Activated CD8-positive, alpha-beta T cell treated with anti-CD3 and anti-CD28 coated beads for 36 hours (primary cell): ENCODE data around the gene PHF11. TPM values are rescaled to one million over a fixed set of nuclear protein-coding genes. Genes with fewer than 3 reads are reported as not detected.

ENCODE experiments used
- ATAC-seq: fragments of 200-7000 bp; cut with Tn5 transposase; one replicate; pipeline ENCODE4 v1.10.0; 2021; ENCODE audit warnings: mild to moderate bottlenecking, moderate library complexity
- CTCF ChIA-PET: fragments of 350-600 bp; sonication (Branson Sonifier 250); formaldehyde crosslinking; loops from one replicate; lab custom pipeline; 2021; ENCODE audit warnings: antibody characterized with exemption; lab: Charles Lee
- POLR2A ChIA-PET: fragments of 350-600 bp; sonication (Branson Sonifier 250); formaldehyde crosslinking; loops from one replicate; lab custom pipeline; 2021; ENCODE audit warnings: antibody characterized with exemption; lab: Charles Lee
- DNase-seq: peaks from one replicate; pipeline ENCODE4 v3.0.0-alpha.2; 2020
- H3K27ac Mint-ChIP-seq: one replicate; pipeline ENCODE4 v1.8.0; 2021; ENCODE audit warnings: mild to moderate bottlenecking, mixed read lengths
- H3K27me3 Mint-ChIP-seq: one replicate; pipeline ENCODE4 v1.8.0; 2021; ENCODE audit warnings: mixed read lengths
- H3K36me3 Mint-ChIP-seq: one replicate; pipeline ENCODE4 v1.8.0; 2021; ENCODE audit warnings: low read depth, mixed read lengths
- H3K4me1 Mint-ChIP-seq: one replicate; pipeline ENCODE4 v1.8.0; 2021; ENCODE audit warnings: low read depth, mixed read lengths
- H3K4me3 Mint-ChIP-seq: one replicate; pipeline ENCODE4 v1.8.0; 2021; ENCODE audit warnings: mild to moderate bottlenecking, moderate library complexity, mixed read lengths
- H3K9me3 Mint-ChIP-seq: one replicate; pipeline ENCODE4 v1.8.0; 2021; ENCODE audit warnings: mixed read lengths
- CTCF ChIP-seq: fragments of 200-600 bp; IDR thresholded peaks from one replicate; pipeline ENCODE4 v1.8.0; 2022; ENCODE audit warnings: antibody characterized with exemption, mild to moderate bottlenecking
- intact Hi-C: fragments of 100-400 bp; cut with micrococcal nuclease; formaldehyde crosslinking; loops from one replicate; pipeline ENCODE4 v1.10.0; 2022
- total RNA-seq, 2 experiments: library from RNA; stranded (reverse); gene quantifications; one replicate each; pipeline ENCODE4 v1.2.3, GENCODE V29; 2021

The PHF11 gene
- total RNA-seq, 2 experiments from 2014 or later = 59.3 to 62.6 TPM

GRCh38 chr13:49452725-49453457 lies 42.9 kb upstream of the PHF11 start:
- no peak overlapping the region for H3K27ac Mint-ChIP-seq
- POLR2A ChIA-PET = interaction anchor here (4.0 kb wide), 1 partner anchor 9 kb away, joined by 21 read pairs; the partner anchor contains the start of genes CAB39L and SETDB2

GRCh38 chr13:49453465-49453864 lies 42.3 kb upstream of the PHF11 start:
- no peak overlapping the region for H3K4me3 Mint-ChIP-seq
- H3K27ac Mint-ChIP-seq = no peak overlapping the region
- H3K4me1 Mint-ChIP-seq = peaks cover 39% of the 10 kb centered on the region
- no peaks in the 10 kb centered on the region for H3K27me3 Mint-ChIP-seq
- no peak for ATAC-seq
- CTCF ChIA-PET = interaction anchor here (0.9 kb wide), 1 partner anchor 16 kb away, joined by 3 read pairs; no protein-coding TSS in a partner anchor
- TF ChIP-seq CTCF = no peak
- no peaks in the 10 kb centered on the region for H3K9me3 Mint-ChIP-seq
- POLR2A ChIA-PET = interaction anchor here (4.0 kb wide), 1 partner anchor 10 kb away, joined by 21 read pairs; the partner anchor contains the start of genes CAB39L and SETDB2
- DNase-seq = no peak
- intact Hi-C loops = no loop called here
- peaks cover 22% of the 10 kb centered on the region for H3K36me3 Mint-ChIP-seq

More at GRCh38 chr13:49452725-49453457, 42.9 kb upstream of the PHF11 start:
- TF ChIP-seq CTCF = no peak
- peaks cover 45% of the 10 kb centered on the region for H3K4me1 Mint-ChIP-seq
- peaks cover 22% of the 10 kb centered on the region for H3K36me3 Mint-ChIP-seq
- intact Hi-C loops = no loop called here
- DNase-seq (no peak), ATAC-seq (no peak)
- no peak overlapping the region for H3K4me3 Mint-ChIP-seq
- no peaks in the 10 kb centered on the region for H3K9me3 Mint-ChIP-seq
- CTCF ChIA-PET = interaction anchor here (0.9 kb wide), 1 partner anchor 15 kb away, joined by 3 read pairs; no protein-coding TSS in a partner anchor
- no peaks in the 10 kb centered on the region for H3K27me3 Mint-ChIP-seq

DNA sequence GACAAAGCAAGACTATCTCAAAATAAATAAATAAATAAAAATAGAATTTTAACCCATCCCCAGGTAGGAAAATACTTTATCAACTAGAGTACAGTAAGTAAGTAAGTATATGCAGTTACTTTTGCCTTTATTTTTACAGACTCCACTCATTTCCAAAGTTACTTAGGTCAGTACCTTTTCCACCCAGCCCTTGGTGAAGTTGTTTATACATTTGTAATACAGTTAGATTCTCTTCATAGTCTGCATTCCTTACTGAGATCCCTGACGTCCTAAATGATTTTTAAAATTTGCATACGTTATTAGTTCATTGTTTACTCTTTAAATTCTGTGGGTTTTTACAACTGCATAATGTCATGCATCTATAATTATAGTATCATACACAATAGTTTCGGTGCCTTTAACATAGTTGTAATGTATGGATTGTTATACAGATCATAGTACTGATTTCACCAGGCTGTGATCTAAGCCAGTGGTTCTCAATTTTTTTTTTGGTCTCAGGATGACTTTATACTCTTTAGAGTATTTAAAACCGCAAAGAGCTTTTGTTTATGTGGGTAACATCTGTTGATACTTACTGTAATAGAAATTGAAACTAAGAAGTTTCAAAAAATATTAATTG lies 41.3 kb upstream of the PHF11 start:
- DNase-seq = no peak
- CTCF ChIA-PET = no interaction called here
- peak; percentile 87 for ATAC-seq
- Mint-ChIP-seq H3K36me3 (peaks cover 17% of the 10 kb centered on the region), H3K27ac (peak overlapping the region; percentile 22), H3K27me3 (no peaks in the 10 kb centered on the region), H3K4me3 (no peak overlapping the region), H3K9me3 (no peaks in the 10 kb centered on the region), H3K4me1 (peaks cover 35% of the 10 kb centered on the region)
- POLR2A ChIA-PET = interaction anchor here (0.9 to 4.0 kb wide), 2 partner anchors 11 to 41 kb away, joined by 3 to 21 read pairs; partner anchors contain the start of genes CAB39L, PHF11 and SETDB2
- intact Hi-C loops = no loop called here
- TF ChIP-seq CTCF = no peak

- Mint-ChIP-seq H3K4me3 (no peak overlapping the region), H3K27ac (no peak overlapping the region), H3K4me1 (peaks cover 30% of the 10 kb centered on the region), H3K9me3 (no peaks in the 10 kb centered on the region), H3K36me3 (peaks cover 12% of the 10 kb centered on the region), H3K27me3 (no peaks in the 10 kb centered on the region)
- intact Hi-C loops = no loop called here
- POLR2A ChIA-PET = interaction anchor here (0.9 to 4.0 kb wide), 2 partner anchors 11 to 41 kb away, joined by 3 to 21 read pairs; partner anchors contain the start of genes CAB39L, PHF11 and SETDB2
- CTCF ChIA-PET = no interaction called here
- DNase-seq (no peak), ATAC-seq (no peak)
- no peak for TF ChIP-seq CTCF
Measured at GRCh38 chr13:49455007-49455398, 40.8 kb upstream of the PHF11 start.
